ENCODE measurements around the gene PDCD5. TPM values are rescaled to one million over a fixed set of nuclear protein-coding genes. Genes with fewer than 3 reads are reported as not detected.
"Not testable (repeated sequence)": the region's sequence is repeated elsewhere in the genome, so short reads cannot be mapped to it uniquely, and the experiment has no call there.

Gene PDCD5
- total RNA-seq, 1 donor from 2014 or later: 131 TPM

DNA sequence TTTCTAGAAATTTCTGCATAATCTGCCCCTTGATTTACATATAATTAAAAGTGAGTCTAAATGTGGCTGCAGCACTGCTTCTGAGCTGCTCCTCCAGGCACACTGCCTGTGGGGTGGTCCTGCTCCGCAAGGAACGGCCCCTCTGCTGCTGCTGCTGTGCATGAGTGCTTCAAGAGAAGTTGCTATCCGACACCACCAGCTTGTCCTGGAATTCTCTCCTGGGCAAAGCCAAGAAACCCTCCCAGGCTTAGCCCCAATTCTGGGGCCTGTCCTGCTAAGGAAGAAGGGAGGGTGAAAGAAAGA lies 7.5 kb upstream of the PDCD5 start:
- no peak for FAIRE-seq
- no peak for DNase-seq (ENCODE audit: low read depth)
- TF ChIP-seq, protein P1, sequence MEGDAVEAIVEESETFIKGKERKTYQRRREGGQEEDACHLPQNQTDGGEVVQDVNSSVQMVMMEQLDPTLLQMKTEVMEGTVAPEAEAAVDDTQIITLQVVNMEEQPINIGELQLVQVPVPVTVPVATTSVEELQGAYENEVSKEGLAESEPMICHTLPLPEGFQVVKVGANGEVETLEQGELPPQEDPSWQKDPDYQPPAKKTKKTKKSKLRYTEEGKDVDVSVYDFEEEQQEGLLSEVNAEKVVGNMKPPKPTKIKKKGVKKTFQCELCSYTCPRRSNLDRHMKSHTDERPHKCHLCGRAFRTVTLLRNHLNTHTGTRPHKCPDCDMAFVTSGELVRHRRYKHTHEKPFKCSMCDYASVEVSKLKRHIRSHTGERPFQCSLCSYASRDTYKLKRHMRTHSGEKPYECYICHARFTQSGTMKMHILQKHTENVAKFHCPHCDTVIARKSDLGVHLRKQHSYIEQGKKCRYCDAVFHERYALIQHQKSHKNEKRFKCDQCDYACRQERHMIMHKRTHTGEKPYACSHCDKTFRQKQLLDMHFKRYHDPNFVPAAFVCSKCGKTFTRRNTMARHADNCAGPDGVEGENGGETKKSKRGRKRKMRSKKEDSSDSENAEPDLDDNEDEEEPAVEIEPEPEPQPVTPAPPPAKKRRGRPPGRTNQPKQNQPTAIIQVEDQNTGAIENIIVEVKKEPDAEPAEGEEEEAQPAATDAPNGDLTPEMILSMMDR (IDR thresholded peaks at IDR 0.05; ENCODE audit: insufficient read depth, low read length, severe bottlenecking): no peak
- Histone ChIP-seq H3K27me3 (ENCODE audit: control insufficient read depth, insufficient read depth, low read length) (no peaks in the 10 kb centered on the region), H3K4me3 (ENCODE audit: low read depth, low read length) (no peak overlapping the region), H3K36me3 (ENCODE audit: control insufficient read depth, insufficient read depth, low read length) (no peaks in the 10 kb centered on the region)

DNA sequence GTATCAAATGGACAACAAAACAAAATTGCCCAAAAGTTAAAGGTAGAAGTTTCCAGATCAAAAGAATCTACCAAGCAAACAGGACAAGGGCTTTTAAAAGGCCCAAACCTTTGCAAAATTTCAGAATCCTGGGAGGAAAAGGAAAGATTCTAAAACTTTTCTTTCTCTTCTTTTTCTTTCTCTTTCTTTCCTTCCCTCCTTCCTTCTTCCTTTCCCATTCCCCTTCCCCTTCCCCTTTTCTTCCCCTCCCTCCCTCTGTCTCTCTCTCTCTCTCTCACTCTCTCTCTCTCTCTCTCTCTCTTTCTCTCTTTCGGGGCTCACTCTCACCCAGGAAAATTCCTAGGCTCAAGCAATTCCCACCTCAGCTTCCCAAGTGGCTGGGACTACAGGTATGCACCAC lies 4.2 kb upstream of the PDCD5 start:
- Histone ChIP-seq H3K27me3 (ENCODE audit: control insufficient read depth, insufficient read depth, low read length) (no peaks in the 10 kb centered on the region), H3K4me3 (ENCODE audit: low read depth, low read length) (no peak overlapping the region), H3K36me3 (ENCODE audit: control insufficient read depth, insufficient read depth, low read length) (no peaks in the 10 kb centered on the region)
- DNase-seq (ENCODE audit: low read depth) (no peak), FAIRE-seq (no peak)
- TF ChIP-seq, protein P1 (IDR thresholded peaks at IDR 0.05; ENCODE audit: insufficient read depth, low read length, severe bottlenecking): no peak

GRCh38 chr19:32580353-32580900 lies 563 bp upstream of the PDCD5 start:
- TF ChIP-seq, protein P1 (IDR thresholded peaks at IDR 0.05; ENCODE audit: insufficient read depth, low read length, severe bottlenecking): no peak
- Histone ChIP-seq H3K4me3 (ENCODE audit: low read depth, low read length) (peak overlapping the region; percentile 94), H3K36me3 (ENCODE audit: control insufficient read depth, insufficient read depth, low read length) (peaks cover 7% of the 10 kb centered on the region), H3K27me3 (ENCODE audit: control insufficient read depth, insufficient read depth, low read length) (no peaks in the 10 kb centered on the region)
- FAIRE-seq: no peak
- DNase-seq (ENCODE audit: low read depth): no peak

DNA sequence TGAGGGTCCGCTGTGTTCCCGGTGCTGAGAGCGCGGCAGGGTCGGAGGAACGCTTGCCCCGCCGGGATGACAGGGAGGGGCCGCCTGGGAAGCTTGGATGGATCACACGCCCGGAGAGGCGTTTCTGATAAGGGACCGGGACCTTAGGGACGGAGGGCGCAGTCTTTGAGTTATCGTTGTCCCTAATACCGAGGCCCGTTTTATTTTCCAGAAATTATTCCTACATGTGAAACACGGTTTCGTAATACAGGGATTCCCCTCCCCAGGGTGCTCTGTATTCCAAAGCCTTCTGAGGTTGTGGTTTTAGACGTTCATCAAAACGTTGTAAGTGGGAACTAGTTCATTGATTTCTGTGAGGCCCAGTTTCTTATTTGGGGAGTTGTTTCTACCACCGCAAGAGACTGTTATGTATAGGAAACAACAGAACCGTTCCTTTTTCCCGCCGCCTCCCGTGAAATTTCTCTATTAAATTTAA lies 752 bp downstream of the PDCD5 start:
- no peak for FAIRE-seq
- DNase-seq (ENCODE audit: low read depth): peak; percentile 67
- Histone ChIP-seq H3K27me3 (ENCODE audit: control insufficient read depth, insufficient read depth, low read length) (no peaks in the 10 kb centered on the region), H3K4me3 (ENCODE audit: low read depth, low read length) (peak overlapping the region; percentile 94), H3K36me3 (ENCODE audit: control insufficient read depth, insufficient read depth, low read length) (peaks cover 10% of the 10 kb centered on the region)
- TF ChIP-seq, protein P1 (IDR thresholded peaks at IDR 0.05; ENCODE audit: insufficient read depth, low read length, severe bottlenecking): no peak

DNA sequence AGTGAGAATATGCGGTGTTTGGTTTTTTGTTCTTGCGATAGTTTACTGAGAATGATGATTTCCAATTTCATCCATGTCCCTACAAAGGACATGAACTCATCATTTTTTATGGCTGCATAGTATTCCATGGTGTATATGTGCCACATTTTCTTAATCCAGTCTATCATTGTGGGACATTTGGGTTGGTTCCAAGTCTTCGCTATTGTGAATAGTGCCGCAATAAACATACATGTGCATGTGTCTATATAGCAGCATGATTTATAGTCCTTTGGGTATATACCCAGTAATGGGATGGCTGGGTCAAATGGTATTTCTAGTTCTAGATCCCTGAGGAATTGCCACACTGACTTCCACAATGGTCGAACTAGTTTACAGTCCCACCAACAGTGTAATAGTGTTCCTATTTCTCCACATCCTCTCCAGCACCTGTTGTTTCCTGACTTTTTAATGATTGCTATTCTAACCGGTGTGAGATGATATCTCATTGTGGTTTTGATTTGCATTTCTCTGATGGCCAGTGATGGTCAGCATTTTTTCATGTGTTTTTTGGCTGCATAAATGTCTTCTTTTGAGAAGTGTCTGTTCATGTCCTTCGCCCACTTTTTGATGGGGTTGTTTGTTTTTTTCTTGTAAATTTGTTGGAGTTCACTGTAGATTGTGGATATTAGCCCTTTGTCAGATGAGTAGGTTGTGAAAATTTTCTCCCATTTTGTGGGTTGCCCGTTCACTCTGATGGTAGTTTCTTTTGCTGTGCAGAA lies 6.9 kb downstream of the PDCD5 start:
- peaks cover 11% of the 10 kb centered on the region for H3K36me3 ChIP-seq (ENCODE audit: control insufficient read depth, insufficient read depth, low read length)

DNA sequence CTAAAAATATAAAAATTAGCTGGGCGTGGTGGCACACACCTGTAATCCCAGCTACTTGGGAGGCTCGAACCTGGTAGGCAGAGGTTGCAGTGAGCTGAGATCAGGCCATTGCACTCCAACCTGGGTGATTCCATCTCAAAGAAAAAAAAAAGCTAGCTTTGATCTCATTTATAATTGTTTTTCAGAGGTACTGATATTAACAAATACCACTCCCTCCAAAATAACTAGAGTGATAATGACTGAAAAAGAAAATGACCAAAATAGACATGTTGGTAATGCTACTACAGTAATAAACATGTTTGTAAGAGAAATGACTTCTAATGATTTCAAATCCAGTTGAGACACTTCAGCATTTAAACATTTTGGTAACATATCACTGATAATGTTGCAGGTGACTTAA lies 13.0 kb downstream of the PDCD5 start:
- no peak for FAIRE-seq
- DNase-seq (ENCODE audit: low read depth): no peak
- TF ChIP-seq, protein P1 (IDR thresholded peaks at IDR 0.05; ENCODE audit: insufficient read depth, low read length, severe bottlenecking): no peak
- H3K27me3 ChIP-seq (ENCODE audit: control insufficient read depth, insufficient read depth, low read length): no peaks in the 10 kb centered on the region
- peaks cover 9% of the 10 kb centered on the region for H3K36me3 ChIP-seq (ENCODE audit: control insufficient read depth, insufficient read depth, low read length)
- H3K4me3 ChIP-seq (ENCODE audit: low read depth, low read length): no peak overlapping the region

More for the DNA sequence above, 6.9 kb downstream of the PDCD5 start:
- H3K27me3 ChIP-seq (ENCODE audit: control insufficient read depth, insufficient read depth, low read length); FAIRE-seq; H3K4me3 ChIP-seq (ENCODE audit: low read depth, low read length); DNase-seq (ENCODE audit: low read depth): not testable (repeated sequence)

Measured in bronchial epithelial cell (primary cell).